DMS53 (cell line): ENCODE measurements around the gene MAGEL2.
A peak's percentile ranks its signal among the peaks of the same experiment; 100 is the strongest.

ENCODE experiments used
- DNase-seq: peaks from one replicate; lab custom pipeline; 2025; lab: John Stamatoyannopoulos, UW

The MAGEL2 gene

GRCh38 chr15:23647421-23648370, at the start of gene MAGEL2:
TSS of gene MAGEL2 (minus strand) at chr15:23647867. CDS start at chr15:23647742, 125 bp downstream.
- DNase-seq, result no peak

GRCh38 chr15:23695282-23695681, 47.6 kb upstream of the MAGEL2 start:
- DNase-seq, result no peak

- DNase-seq, result no peak
These were observed 46.9 kb upstream of the MAGEL2 start for GRCh38 chr15:23694592-23694991.

GRCh38 chr15:23690450-23690852, 42.8 kb upstream of the MAGEL2 start:
- no peak for DNase-seq

- DNase-seq, result no peak
These were observed 42.3 kb upstream of the MAGEL2 start for GRCh38 chr15:23690015-23690414.

GRCh38 chr15:23687143-23687470, 39.4 kb upstream of the MAGEL2 start, which contains the start of gene NDN:
TSS of gene NDN (minus strand) at chr15:23687305. CDS start at chr15:23687217, 88 bp downstream.
- no peak for DNase-seq

GRCh38 chr15:23686466-23687142, 38.9 kb upstream of the MAGEL2 start:
- DNase-seq, result no peak

- DNase-seq, result no peak
These were observed 23.8 kb upstream of the MAGEL2 start for GRCh38 chr15:23671481-23671880.

GRCh38 chr15:23670970-23671369, 23.3 kb upstream of the MAGEL2 start:
- no peak for DNase-seq

- no peak for DNase-seq
These were observed 15.6 kb upstream of the MAGEL2 start for GRCh38 chr15:23663232-23663631.

- peak; percentile 36 for DNase-seq
These were observed 1.4 kb upstream of the MAGEL2 start for GRCh38 chr15:23648920-23649515.

- DNase-seq, result no peak
These were observed 719 bp downstream of the MAGEL2 start for GRCh38 chr15:23647001-23647295.

GRCh38 chr15:23646165-23647000, 1.3 kb downstream of the MAGEL2 start:
- DNase-seq, result no peak

- peak; percentile 46 for DNase-seq
These were observed 2.1 kb downstream of the MAGEL2 start for GRCh38 chr15:23645371-23646164.

- DNase-seq, result no peak
These were observed 2.8 kb downstream of the MAGEL2 start for GRCh38 chr15:23644829-23645228.

GRCh38 chr15:23642413-23643044, 5.1 kb downstream of the MAGEL2 start:
- peak; percentile 75 for DNase-seq

- no peak for DNase-seq
These were observed 13.5 kb downstream of the MAGEL2 start for GRCh38 chr15:23634181-23634580.

- DNase-seq, result peak; percentile 45
These were observed 18.3 kb downstream of the MAGEL2 start for GRCh38 chr15:23629234-23629805.

GRCh38 chr15:23628612-23629233, 18.9 kb downstream of the MAGEL2 start:
- no peak for DNase-seq

- DNase-seq, result peak; percentile 15
These were observed 31.1 kb downstream of the MAGEL2 start for GRCh38 chr15:23616536-23616935.
